Kidney capillary endothelial cell (primary cell): Measurements from ENCODE around the gene CH25H.
"Not testable (repeated sequence)": the region's sequence is repeated elsewhere in the genome, so short reads cannot be mapped to it uniquely, and the experiment has no call there.

ENCODE experiments used
- DNase-seq: peaks from one replicate; pipeline ENCODE4 v3.0.0-alpha.2; 2018; ENCODE audit warnings: low spot score

CH25H gene

GRCh38 chr10:89197473-89197872 is 9.6 kb downstream of the CH25H start:
- no peak for DNase-seq

- DNase-seq = not testable (repeated sequence)
Measured at GRCh38 chr10:89191301-89191700, 15.8 kb downstream of the CH25H start.

- no peak for DNase-seq
Measured at GRCh38 chr10:89189211-89189734, 17.8 kb downstream of the CH25H start.

GRCh38 chr10:89185658-89186057 is 21.5 kb downstream of the CH25H start:
- no peak for DNase-seq

GRCh38 chr10:89184638-89185037 is 22.5 kb downstream of the CH25H start:
- DNase-seq = no peak

GRCh38 chr10:89183571-89183970 is 23.5 kb downstream of the CH25H start:
- DNase-seq = no peak

GRCh38 chr10:89182894-89183293 is 24.2 kb downstream of the CH25H start:
- no peak for DNase-seq

- no peak for DNase-seq
Measured at GRCh38 chr10:89175816-89176215, 31.3 kb downstream of the CH25H start.

GRCh38 chr10:89173075-89173474 is 34.0 kb downstream of the CH25H start:
- no peak for DNase-seq

GRCh38 chr10:89171996-89172395 is 35.1 kb downstream of the CH25H start:
- no peak for DNase-seq

GRCh38 chr10:89171263-89171872 is 35.7 kb downstream of the CH25H start:
- DNase-seq = no peak

- not testable (repeated sequence) for DNase-seq
Measured at GRCh38 chr10:89168354-89168900, 38.7 kb downstream of the CH25H start.

GRCh38 chr10:89167915-89168314 is 39.2 kb downstream of the CH25H start:
- no peak for DNase-seq

- no peak for DNase-seq
Measured at GRCh38 chr10:89165923-89166322, 41.2 kb downstream of the CH25H start.

GRCh38 chr10:89164920-89165319 is 42.2 kb downstream of the CH25H start:
- no peak for DNase-seq

GRCh38 chr10:89164080-89164479 is 43.0 kb downstream of the CH25H start:
- DNase-seq = no peak

GRCh38 chr10:89163265-89163995 is 43.7 kb downstream of the CH25H start:
- DNase-seq = no peak

- no peak for DNase-seq
Measured at GRCh38 chr10:89162596-89162995, 44.5 kb downstream of the CH25H start.

- DNase-seq = no peak
Measured at GRCh38 chr10:89160339-89160738, 46.8 kb downstream of the CH25H start.

- DNase-seq = no peak
Measured at GRCh38 chr10:89159761-89160160, 47.4 kb downstream of the CH25H start.

- no peak for DNase-seq
Measured at GRCh38 chr10:89159316-89159715, 47.8 kb downstream of the CH25H start.

GRCh38 chr10:89158446-89158845 is 48.7 kb downstream of the CH25H start:
- DNase-seq = no peak

GRCh38 chr10:89156161-89156835 is 50.8 kb downstream of the CH25H start:
- no peak for DNase-seq
